GM18870 (cell line): ENCODE results near the gene ARHGAP20.
"Not testable (repeated sequence)": the region's sequence is repeated elsewhere in the genome, so short reads cannot be mapped to it uniquely, and the experiment has no call there.

Experiments
- ATAC-seq: cut with Tn5 transposase; IDR thresholded peaks from one replicate; pipeline ENCODE4 v1.9.1; 2021; ENCODE audit warnings: moderate library complexity; ENCODE audit not compliant: unreplicated experiment

Gene ARHGAP20

GRCh38 chr11:110715541-110715940 lies 3.3 kb upstream of the ARHGAP20 start:
- ATAC-seq, result no peak

- no peak for ATAC-seq
Observed at GRCh38 chr11:110713449-110713776, 1.2 kb upstream of the ARHGAP20 start.

GRCh38 chr11:110712659-110713448 lies 617 bp upstream of the ARHGAP20 start:
- ATAC-seq, result no peak

GRCh38 chr11:110711448-110711775 lies 825 bp downstream of the ARHGAP20 start:
- no peak for ATAC-seq

GRCh38 chr11:110710628-110711381 lies 1.4 kb downstream of the ARHGAP20 start:
- no peak for ATAC-seq

GRCh38 chr11:110704210-110704864 lies 7.9 kb downstream of the ARHGAP20 start:
- ATAC-seq, result no peak

- no peak for ATAC-seq
Observed at GRCh38 chr11:110691926-110692325, 20.3 kb downstream of the ARHGAP20 start.

GRCh38 chr11:110689306-110689705 lies 22.9 kb downstream of the ARHGAP20 start:
- ATAC-seq, result no peak

GRCh38 chr11:110679323-110679975 lies 32.8 kb downstream of the ARHGAP20 start:
- ATAC-seq, result no peak

- ATAC-seq, result no peak
Observed at GRCh38 chr11:110675548-110675947, 36.7 kb downstream of the ARHGAP20 start.

- no peak for ATAC-seq
Observed at GRCh38 chr11:110665689-110666465, 46.4 kb downstream of the ARHGAP20 start.

- no peak for ATAC-seq
Observed at GRCh38 chr11:110655967-110656366, 56.3 kb downstream of the ARHGAP20 start.

GRCh38 chr11:110654456-110654855 lies 57.8 kb downstream of the ARHGAP20 start:
- no peak for ATAC-seq

GRCh38 chr11:110645253-110645652 lies 67.0 kb downstream of the ARHGAP20 start:
- ATAC-seq, result no peak

- ATAC-seq, result no peak
Observed at GRCh38 chr11:110634370-110634769, 77.9 kb downstream of the ARHGAP20 start.

- no peak for ATAC-seq
Observed at GRCh38 chr11:110631551-110631950, 80.7 kb downstream of the ARHGAP20 start.

GRCh38 chr11:110629594-110629993 lies 82.6 kb downstream of the ARHGAP20 start:
- ATAC-seq, result no peak

GRCh38 chr11:110621826-110622225 lies 90.4 kb downstream of the ARHGAP20 start:
- no peak for ATAC-seq

- not testable (repeated sequence) for ATAC-seq
Observed at GRCh38 chr11:110619366-110619765, 92.9 kb downstream of the ARHGAP20 start.

- no peak for ATAC-seq
Observed at GRCh38 chr11:110614031-110614430, 98.2 kb downstream of the ARHGAP20 start.
